ENCODE measurements around the gene ZSCAN21. TPM values are rescaled to one million over a fixed set of nuclear protein-coding genes. Genes with fewer than 3 reads are reported as not detected.
A peak's percentile ranks its signal among the peaks of the same experiment; 100 is the strongest.

The ZSCAN21 gene
- total RNA-seq, 1 donor from 2014 or later, result 14.8 TPM

DNA sequence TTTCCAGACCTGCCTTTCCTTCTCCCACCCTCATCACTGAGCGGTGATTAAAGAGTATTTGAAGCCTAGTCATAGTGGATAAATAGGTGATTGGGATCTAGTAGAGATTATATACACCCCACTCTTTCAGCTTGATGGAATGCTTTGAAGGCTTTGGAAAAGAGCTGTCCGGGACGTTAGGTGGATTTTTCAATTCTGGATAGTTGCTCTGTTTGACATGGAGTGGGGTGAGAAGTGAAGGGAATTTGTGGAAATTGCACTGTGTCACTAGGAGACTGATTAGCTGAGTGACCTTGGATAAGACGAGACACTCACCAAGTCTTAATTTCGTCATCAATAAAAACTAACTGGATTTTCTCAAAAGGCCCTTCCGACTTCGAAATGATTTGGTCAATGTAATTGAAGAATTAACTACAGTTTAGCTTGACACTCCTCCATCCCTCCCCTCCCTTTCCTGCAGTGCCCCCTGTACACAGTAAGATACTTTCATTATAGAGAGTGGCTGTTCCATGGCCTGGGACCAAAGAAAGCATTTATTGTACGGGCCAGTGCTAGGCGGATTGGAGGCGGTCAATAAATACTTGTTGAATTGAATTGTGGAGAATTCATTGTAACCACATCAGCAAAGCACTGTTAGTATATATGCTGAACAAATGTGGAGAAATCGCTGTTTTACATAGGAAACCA is 33.2 kb upstream of the ZSCAN21 start:
- Histone ChIP-seq H3K36me3 (ENCODE audit: control insufficient read depth, insufficient read depth, low read length) (no peaks in the 10 kb centered on the region), H3K27me3 (ENCODE audit: control insufficient read depth, insufficient read depth, low read length) (no peaks in the 10 kb centered on the region), H3K4me3 (ENCODE audit: low read depth, low read length) (peak overlapping the region; percentile 95)
- TF ChIP-seq, protein P1, sequence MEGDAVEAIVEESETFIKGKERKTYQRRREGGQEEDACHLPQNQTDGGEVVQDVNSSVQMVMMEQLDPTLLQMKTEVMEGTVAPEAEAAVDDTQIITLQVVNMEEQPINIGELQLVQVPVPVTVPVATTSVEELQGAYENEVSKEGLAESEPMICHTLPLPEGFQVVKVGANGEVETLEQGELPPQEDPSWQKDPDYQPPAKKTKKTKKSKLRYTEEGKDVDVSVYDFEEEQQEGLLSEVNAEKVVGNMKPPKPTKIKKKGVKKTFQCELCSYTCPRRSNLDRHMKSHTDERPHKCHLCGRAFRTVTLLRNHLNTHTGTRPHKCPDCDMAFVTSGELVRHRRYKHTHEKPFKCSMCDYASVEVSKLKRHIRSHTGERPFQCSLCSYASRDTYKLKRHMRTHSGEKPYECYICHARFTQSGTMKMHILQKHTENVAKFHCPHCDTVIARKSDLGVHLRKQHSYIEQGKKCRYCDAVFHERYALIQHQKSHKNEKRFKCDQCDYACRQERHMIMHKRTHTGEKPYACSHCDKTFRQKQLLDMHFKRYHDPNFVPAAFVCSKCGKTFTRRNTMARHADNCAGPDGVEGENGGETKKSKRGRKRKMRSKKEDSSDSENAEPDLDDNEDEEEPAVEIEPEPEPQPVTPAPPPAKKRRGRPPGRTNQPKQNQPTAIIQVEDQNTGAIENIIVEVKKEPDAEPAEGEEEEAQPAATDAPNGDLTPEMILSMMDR (IDR thresholded peaks at IDR 0.05; ENCODE audit: insufficient read depth, low read length, poor library complexity, severe bottlenecking), result no peak
- DNase-seq (ENCODE audit: low read depth), result no peak

DNA sequence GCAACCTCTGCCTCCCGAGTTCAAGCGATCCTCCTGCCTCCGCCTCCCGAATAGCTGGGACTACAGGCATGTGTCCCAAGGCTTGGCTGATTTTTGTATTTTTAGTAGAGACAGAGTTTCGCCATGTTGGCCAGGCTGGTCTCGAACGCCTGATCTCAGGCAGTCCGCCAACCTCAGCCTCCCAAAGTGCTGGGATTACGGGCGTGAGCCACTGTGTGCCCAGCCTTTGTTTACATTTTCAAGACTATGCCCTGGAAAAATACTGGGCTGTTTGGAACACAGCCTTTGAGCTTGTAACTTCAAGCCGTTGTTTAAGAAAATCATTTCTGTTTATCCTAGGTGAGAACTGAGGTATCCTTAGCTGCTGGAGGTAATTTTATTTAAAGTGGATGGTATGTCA is 32.3 kb upstream of the ZSCAN21 start:
- no peak for DNase-seq (ENCODE audit: low read depth)
- Histone ChIP-seq H3K36me3 (ENCODE audit: control insufficient read depth, insufficient read depth, low read length) (no peaks in the 10 kb centered on the region), H3K27me3 (ENCODE audit: control insufficient read depth, insufficient read depth, low read length) (no peaks in the 10 kb centered on the region), H3K4me3 (ENCODE audit: low read depth, low read length) (no peak overlapping the region)
- TF ChIP-seq, protein P1 (IDR thresholded peaks at IDR 0.05; ENCODE audit: insufficient read depth, low read length, poor library complexity, severe bottlenecking), result no peak

DNA sequence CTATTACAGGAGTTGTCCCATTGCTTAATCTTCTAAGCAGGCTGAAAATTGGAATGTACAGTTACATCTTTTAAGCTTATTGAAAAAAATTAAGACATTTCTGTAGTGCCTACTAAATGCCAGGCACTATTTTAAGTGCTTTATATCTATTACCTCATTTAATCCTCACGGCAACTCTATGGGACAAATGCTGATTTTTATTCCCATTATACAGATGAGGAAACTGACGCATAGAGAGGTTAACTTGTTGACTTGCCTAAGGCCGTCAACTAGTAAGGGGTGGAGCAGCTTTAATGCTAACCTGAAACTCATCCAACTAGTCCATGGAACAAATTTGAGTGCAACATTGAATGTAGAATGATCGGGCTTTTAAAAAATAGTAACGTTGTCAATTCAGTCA is 31.7 kb upstream of the ZSCAN21 start:
- no peaks in the 10 kb centered on the region for H3K36me3 ChIP-seq (ENCODE audit: control insufficient read depth, insufficient read depth, low read length)
- no peaks in the 10 kb centered on the region for H3K27me3 ChIP-seq (ENCODE audit: control insufficient read depth, insufficient read depth, low read length)
- TF ChIP-seq, protein P1 (IDR thresholded peaks at IDR 0.05; ENCODE audit: insufficient read depth, low read length, poor library complexity, severe bottlenecking), result no peak
- DNase-seq (ENCODE audit: low read depth), result no peak
- no peak overlapping the region for H3K4me3 ChIP-seq (ENCODE audit: low read depth, low read length)

DNA sequence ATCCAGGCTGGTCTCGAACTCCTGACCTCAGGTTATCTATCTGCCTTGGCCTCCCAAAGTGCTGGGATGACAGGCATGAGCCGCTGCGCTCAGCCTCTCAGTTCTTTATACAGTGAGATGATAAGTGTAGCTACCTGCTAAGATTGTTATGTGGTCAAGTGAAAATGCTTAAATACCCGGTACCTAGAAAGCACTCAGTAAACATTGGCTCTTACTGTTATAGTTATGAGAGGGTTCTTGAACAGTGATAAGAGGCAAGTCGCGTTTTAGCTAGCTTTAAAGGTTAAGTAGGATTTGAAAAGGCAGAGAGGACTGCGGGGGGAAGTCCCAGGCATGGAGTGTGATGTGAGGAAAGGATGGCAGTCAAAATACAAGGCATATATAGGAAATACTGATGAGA is 29.7 kb upstream of the ZSCAN21 start:
- Histone ChIP-seq H3K4me3 (ENCODE audit: low read depth, low read length) (no peak overlapping the region), H3K36me3 (ENCODE audit: control insufficient read depth, insufficient read depth, low read length) (peaks cover 3% of the 10 kb centered on the region), H3K27me3 (ENCODE audit: control insufficient read depth, insufficient read depth, low read length) (no peaks in the 10 kb centered on the region)
- no peak for DNase-seq (ENCODE audit: low read depth)
- TF ChIP-seq, protein P1 (IDR thresholded peaks at IDR 0.05; ENCODE audit: insufficient read depth, low read length, poor library complexity, severe bottlenecking), result no peak

DNA sequence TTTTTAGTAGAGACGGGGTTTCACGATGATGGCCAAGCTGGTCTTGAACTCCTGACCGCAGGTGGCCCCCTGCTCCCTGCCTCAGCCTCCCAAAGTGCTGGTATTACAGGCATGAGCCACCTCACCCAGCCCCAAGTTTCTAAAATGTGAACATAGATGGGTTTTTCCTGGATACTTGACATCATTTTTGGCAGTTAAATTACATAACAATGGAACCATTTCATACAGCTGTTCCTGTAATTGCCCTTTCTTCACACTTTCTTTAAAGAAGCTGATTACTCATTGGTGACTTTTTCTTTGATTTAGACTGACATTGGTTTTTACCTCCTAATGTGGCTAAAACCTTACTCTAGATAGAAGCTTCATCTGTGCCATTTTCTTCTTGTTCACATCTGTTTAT is 28.3 kb upstream of the ZSCAN21 start:
- Histone ChIP-seq H3K4me3 (ENCODE audit: low read depth, low read length) (no peak overlapping the region), H3K36me3 (ENCODE audit: control insufficient read depth, insufficient read depth, low read length) (peaks cover 3% of the 10 kb centered on the region), H3K27me3 (ENCODE audit: control insufficient read depth, insufficient read depth, low read length) (no peaks in the 10 kb centered on the region)
- TF ChIP-seq, protein P1 (IDR thresholded peaks at IDR 0.05; ENCODE audit: insufficient read depth, low read length, poor library complexity, severe bottlenecking), result no peak
- DNase-seq (ENCODE audit: low read depth), result no peak

DNA sequence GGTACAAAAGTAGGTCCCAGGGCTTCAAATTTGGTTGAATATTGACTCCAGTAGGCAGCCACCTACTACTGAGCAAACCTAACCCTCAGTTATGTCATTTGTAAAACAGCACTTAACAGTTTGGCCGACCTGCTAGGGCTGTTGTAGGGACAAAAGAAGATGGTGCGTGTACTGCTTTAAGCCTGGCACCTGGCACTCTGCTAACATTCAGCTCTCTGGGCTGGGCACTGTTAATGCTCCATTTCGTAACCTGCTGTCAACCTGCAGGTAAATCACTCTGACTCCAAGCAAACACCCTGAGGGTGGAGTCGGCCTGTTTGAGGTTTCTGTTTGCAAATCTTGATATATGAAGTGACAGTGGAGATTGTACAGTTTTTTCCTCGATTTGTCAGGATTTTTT is 27.0 kb upstream of the ZSCAN21 start:
- H3K27me3 ChIP-seq (ENCODE audit: control insufficient read depth, insufficient read depth, low read length), result no peaks in the 10 kb centered on the region
- H3K36me3 ChIP-seq (ENCODE audit: control insufficient read depth, insufficient read depth, low read length), result peaks cover 3% of the 10 kb centered on the region
- H3K4me3 ChIP-seq (ENCODE audit: low read depth, low read length), result no peak overlapping the region
- no peak for DNase-seq (ENCODE audit: low read depth)
- TF ChIP-seq, protein P1 (IDR thresholded peaks at IDR 0.05; ENCODE audit: insufficient read depth, low read length, poor library complexity, severe bottlenecking), result no peak
